ENCODE results near the gene NUP188. TPM values are rescaled to one million over a fixed set of nuclear protein-coding genes. Genes with fewer than 3 reads are reported as not detected.

The NUP188 gene
- total and polyA plus RNA-seq, 2 of the 13 experiments (the other 11 are each of a cell fraction or from before 2014, with no cell fraction given) = 28.0 to 38.5 TPM

GRCh38 chr9:128917151-128917849, 30.2 kb upstream of the NUP188 start (continued):
- TF ChIP-seq ZNF460 (CRISPR knock-in tag; IDR thresholded peaks at IDR 0.05; ENCODE audit: borderline replicate concordance) = no peak
- no peak for TF ChIP-seq RAD21 (CRISPR knock-in tag; IDR thresholded peaks at IDR 0.05)
- no peak for TF ChIP-seq XRCC5 (optimal IDR thresholded peaks at IDR 0.05; ENCODE audit: low read length)
- no peak for TF ChIP-seq SMAD3 (CRISPR knock-in tag; IDR thresholded peaks at IDR 0.05)
- TF ChIP-seq, protein P1, sequence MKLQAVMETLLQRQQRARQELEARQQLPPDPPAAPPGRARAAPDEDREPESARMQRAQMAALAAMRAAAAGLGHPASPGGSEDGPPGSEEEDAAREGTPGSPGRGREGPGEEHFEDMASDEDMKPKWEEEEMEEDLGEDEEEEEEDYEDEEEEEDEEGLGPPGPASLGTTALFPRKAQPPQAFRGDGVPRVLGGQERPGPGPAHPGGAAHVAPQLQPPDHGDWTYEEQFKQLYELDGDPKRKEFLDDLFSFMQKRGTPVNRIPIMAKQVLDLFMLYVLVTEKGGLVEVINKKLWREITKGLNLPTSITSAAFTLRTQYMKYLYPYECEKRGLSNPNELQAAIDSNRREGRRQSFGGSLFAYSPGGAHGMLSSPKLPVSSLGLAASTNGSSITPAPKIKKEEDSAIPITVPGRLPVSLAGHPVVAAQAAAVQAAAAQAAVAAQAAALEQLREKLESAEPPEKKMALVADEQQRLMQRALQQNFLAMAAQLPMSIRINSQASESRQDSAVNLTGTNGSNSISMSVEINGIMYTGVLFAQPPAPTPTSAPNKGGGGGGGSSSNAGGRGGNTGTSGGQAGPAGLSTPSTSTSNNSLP (IDR thresholded peaks at IDR 0.05; ENCODE audit: low read depth, low read length) = no peak
- no peak for TF ChIP-seq ZNF850 (CRISPR knock-in tag; conservative IDR thresholded peaks at IDR 0.05)
- no peak for TF ChIP-seq KLF13 (CRISPR knock-in tag; IDR thresholded peaks at IDR 0.05)
- no peak for TF ChIP-seq HMG20B (CRISPR knock-in tag; conservative IDR thresholded peaks at IDR 0.05)
- no peak for TF ChIP-seq ZNF432 (CRISPR knock-in tag; IDR thresholded peaks at IDR 0.05; ENCODE audit: borderline replicate concordance)
- TF ChIP-seq, protein P2, sequence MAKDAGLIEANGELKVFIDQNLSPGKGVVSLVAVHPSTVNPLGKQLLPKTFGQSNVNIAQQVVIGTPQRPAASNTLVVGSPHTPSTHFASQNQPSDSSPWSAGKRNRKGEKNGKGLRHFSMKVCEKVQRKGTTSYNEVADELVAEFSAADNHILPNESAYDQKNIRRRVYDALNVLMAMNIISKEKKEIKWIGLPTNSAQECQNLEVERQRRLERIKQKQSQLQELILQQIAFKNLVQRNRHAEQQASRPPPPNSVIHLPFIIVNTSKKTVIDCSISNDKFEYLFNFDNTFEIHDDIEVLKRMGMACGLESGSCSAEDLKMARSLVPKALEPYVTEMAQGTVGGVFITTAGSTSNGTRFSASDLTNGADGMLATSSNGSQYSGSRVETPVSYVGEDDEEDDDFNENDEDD (CRISPR knock-in tag; IDR thresholded peaks at IDR 0.05; ENCODE audit: borderline replicate concordance) = peak; percentile 86; the same call in 1 of the 2 replicates
- TF ChIP-seq CHCHD3 (CRISPR knock-in tag; IDR thresholded peaks at IDR 0.05) = no peak; the same call in 1 of the 2 replicates
- TF ChIP-seq YY1 (IDR thresholded peaks at IDR 0.05; ENCODE audit: insufficient read depth, insufficient replicate concordance, low read depth, low read length) = no peak
- no peak for TF ChIP-seq ISX (CRISPR knock-in tag; conservative IDR thresholded peaks at IDR 0.05)
- TF ChIP-seq ZNF556 (CRISPR knock-in tag; IDR thresholded peaks at IDR 0.05; ENCODE audit: borderline replicate concordance) = no peak
- peak; percentile 80 for TF ChIP-seq RARA (CRISPR knock-in tag; IDR thresholded peaks at IDR 0.05)
- no peak for TF ChIP-seq ZNF282 (IDR thresholded peaks at IDR 0.05; ENCODE audit: partially characterized antibody)
- no peak for TF ChIP-seq NFIB (CRISPR knock-in tag; IDR thresholded peaks at IDR 0.05; ENCODE audit: borderline replicate concordance)
- TF ChIP-seq ARID5B (CRISPR knock-in tag; IDR thresholded peaks at IDR 0.05) = peak; percentile 57
- TF ChIP-seq CREM (IDR thresholded peaks at IDR 0.05) = peak; percentile 54; the same call in 1 of the 2 replicates
- no peak for TF ChIP-seq CREM (CRISPR knock-in tag; IDR thresholded peaks at IDR 0.05)
- no peak for TF ChIP-seq ARNT (IDR thresholded peaks at IDR 0.05)
- TF ChIP-seq SOX5 (CRISPR knock-in tag; IDR thresholded peaks at IDR 0.05; ENCODE audit: borderline replicate concordance) = peak; percentile 72; the same call in 1 of the 2 replicates
- peak; percentile 27; the same call in 1 of the 2 replicates for TF ChIP-seq ZNF563 (CRISPR knock-in tag; IDR thresholded peaks at IDR 0.05)
- TF ChIP-seq GLI4 (CRISPR knock-in tag; IDR thresholded peaks at IDR 0.05; ENCODE audit: borderline replicate concordance) = no peak
- no peak for TF ChIP-seq MTF2 (CRISPR knock-in tag; IDR thresholded peaks at IDR 0.05; ENCODE audit: borderline replicate concordance)
- TF ChIP-seq ZNF431 (CRISPR knock-in tag; IDR thresholded peaks at IDR 0.05; ENCODE audit: borderline replicate concordance, low read depth) = peak; percentile 32; the same call in 1 of the 2 replicates

Data from HepG2 (cell line).